Peyer's patch (tissue), 4 donors: Measurements from ENCODE around the gene IMPACT. TPM values are rescaled to one million over a fixed set of nuclear protein-coding genes. Genes with fewer than 3 reads are reported as not detected.

Experiments
- DNase-seq, 3 donors: peaks; one replicate each; pipeline ENCODE4 v3.0.0-alpha.2; 2017 to 2019
- H3K27ac ChIP-seq, 4 donors: fragments of 200-600 bp; sonication (generic); one replicate each; pipeline ENCODE4 v1.5.1; 2016 to 2019
- H3K27me3 ChIP-seq, 2 donors: fragments of 200-600 bp; sonication (generic); one replicate each; pipeline ENCODE4 v1.5.1; 2019
- H3K36me3 ChIP-seq, 3 donors: fragments of 200-600 bp; sonication (generic); one replicate each; pipeline ENCODE4 v1.5.1; 2016 to 2019
- H3K4me1 ChIP-seq, 4 donors: fragments of 200-600 bp; sonication (generic); one replicate each; pipeline ENCODE4 v1.5.1; 2016 to 2019
- H3K4me3 ChIP-seq, 4 donors: fragments of 200-600 bp; sonication (generic); 1 replicate in 3 of 4; 2 replicates in 1 of 4; pipeline ENCODE4 v1.5.1; 2016 to 2019; ENCODE audit warnings: mild to moderate bottlenecking in 1 of 4
- H3K9me3 ChIP-seq, 4 donors: fragments of 200-600 bp; sonication (generic); one replicate each; pipeline ENCODE4 v1.5.1; 2016 to 2019; ENCODE audit warnings: mild to moderate bottlenecking in 1 of 4
- POLR2A ChIP-seq, 2 donors: fragments of 450-650 bp; IDR thresholded peaks; one replicate each; pipeline ENCODE4 v1.5.1; 2017; ENCODE audit warnings: antibody characterized with exemption in 2 of 2, mild to moderate bottlenecking in 2 of 2, moderate library complexity in 2 of 2
- total RNA-seq, 4 donors: library from RNA; depleted of rRNA; stranded (reverse); fragments of >200 nt; gene quantifications; one replicate each; pipeline ENCODE4 v1.1.0, GENCODE V29; 2016
- TF ChIP-seq, protein P1 (sequence below), 6 experiments: fragments of 450-650 bp in 4 of 6; fragments of 200-600 bp in 2 of 6; sonication (generic) in 1 of 6; IDR thresholded peaks; one replicate each; pipeline ENCODE4 v1.5.1; 2017 to 2019; ENCODE audit warnings: antibody characterized with exemption in 6 of 6, mild to moderate bottlenecking in 3 of 6, moderate library complexity in 1 of 6

The IMPACT gene
- total RNA-seq, 4 donors from 2014 or later: 10.3 to 18.2 (median 13.8) TPM

DNA sequence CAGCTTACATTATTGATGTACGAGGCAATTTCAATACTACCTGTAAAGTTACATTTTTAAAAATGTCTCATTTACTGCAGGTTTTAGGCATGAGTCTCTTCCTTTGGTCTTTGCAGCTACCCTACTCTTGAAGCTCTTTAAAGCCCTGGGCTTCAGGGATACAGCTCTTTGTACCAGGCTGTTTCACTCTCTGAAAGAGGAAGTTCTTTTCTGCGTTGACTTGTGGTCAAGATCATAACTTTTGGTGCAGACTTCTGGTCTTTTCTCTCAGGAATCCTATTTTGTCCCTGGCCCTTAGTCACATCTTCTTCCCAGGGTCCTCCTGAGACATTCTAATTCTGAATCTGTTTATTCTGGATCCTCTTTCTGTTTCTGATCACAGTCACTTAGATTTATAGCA lies 17.4 kb downstream of the IMPACT start:
- no peak for TF ChIP-seq POLR2A (IDR thresholded peaks at IDR 0.05)
- TF ChIP-seq, protein P1, sequence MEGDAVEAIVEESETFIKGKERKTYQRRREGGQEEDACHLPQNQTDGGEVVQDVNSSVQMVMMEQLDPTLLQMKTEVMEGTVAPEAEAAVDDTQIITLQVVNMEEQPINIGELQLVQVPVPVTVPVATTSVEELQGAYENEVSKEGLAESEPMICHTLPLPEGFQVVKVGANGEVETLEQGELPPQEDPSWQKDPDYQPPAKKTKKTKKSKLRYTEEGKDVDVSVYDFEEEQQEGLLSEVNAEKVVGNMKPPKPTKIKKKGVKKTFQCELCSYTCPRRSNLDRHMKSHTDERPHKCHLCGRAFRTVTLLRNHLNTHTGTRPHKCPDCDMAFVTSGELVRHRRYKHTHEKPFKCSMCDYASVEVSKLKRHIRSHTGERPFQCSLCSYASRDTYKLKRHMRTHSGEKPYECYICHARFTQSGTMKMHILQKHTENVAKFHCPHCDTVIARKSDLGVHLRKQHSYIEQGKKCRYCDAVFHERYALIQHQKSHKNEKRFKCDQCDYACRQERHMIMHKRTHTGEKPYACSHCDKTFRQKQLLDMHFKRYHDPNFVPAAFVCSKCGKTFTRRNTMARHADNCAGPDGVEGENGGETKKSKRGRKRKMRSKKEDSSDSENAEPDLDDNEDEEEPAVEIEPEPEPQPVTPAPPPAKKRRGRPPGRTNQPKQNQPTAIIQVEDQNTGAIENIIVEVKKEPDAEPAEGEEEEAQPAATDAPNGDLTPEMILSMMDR (IDR thresholded peaks at IDR 0.05): no peak

DNA sequence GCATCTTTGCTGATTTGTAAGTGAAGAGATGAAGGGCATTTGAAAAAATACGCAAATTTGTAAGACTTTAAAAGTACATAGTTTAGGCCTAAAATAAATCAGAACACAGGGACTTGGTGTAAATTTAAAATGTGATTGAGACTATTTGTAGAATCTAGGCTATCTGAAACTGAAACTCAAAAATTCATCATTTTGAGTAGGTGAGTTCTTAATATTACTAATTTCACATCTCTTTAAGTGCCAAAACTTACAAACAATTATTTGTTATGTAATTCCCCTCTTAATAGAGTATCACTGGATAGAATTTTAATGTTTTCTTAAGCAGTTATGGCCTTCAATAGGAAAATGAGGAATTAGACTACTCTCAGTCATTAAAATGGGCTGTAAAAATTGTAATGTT lies 20.0 kb downstream of the IMPACT start:
- Histone ChIP-seq H3K4me3 (no peak overlapping the region), H3K27me3 (no peaks in the 10 kb centered on the region), H3K36me3 (peaks cover 0 to 51% (median 0%) of the 10 kb centered on the region in 3 donors), H3K4me1 (no peaks in the 10 kb centered on the region), H3K9me3 (no peaks in the 10 kb centered on the region), H3K27ac (no peak overlapping the region)
- TF ChIP-seq POLR2A (IDR thresholded peaks at IDR 0.05): no peak
- TF ChIP-seq, protein P1 (IDR thresholded peaks at IDR 0.05): no peak
- DNase-seq: no peak

More for the DNA sequence above, 17.4 kb downstream of the IMPACT start:
- H3K4me1 ChIP-seq: no peaks in the 10 kb centered on the region
- peaks cover 0 to 41% (median 0%) of the 10 kb centered on the region in 3 donors for H3K36me3 ChIP-seq
- no peak overlapping the region for H3K4me3 ChIP-seq
- no peak overlapping the region for H3K27ac ChIP-seq
- no peak for DNase-seq
- H3K27me3 ChIP-seq: no peaks in the 10 kb centered on the region
- no peaks in the 10 kb centered on the region for H3K9me3 ChIP-seq

- TF ChIP-seq, protein P1 (IDR thresholded peaks at IDR 0.05): peak in 3 of 6 experiments; percentile 30 to 43 (median 32)
- TF ChIP-seq POLR2A (IDR thresholded peaks at IDR 0.05): no peak
- Histone ChIP-seq H3K27me3 (no peaks in the 10 kb centered on the region), H3K9me3 (no peaks in the 10 kb centered on the region), H3K36me3 (peaks cover 0 to 51% (median 0%) of the 10 kb centered on the region in 3 donors), H3K27ac (no peak overlapping the region), H3K4me1 (no peaks in the 10 kb centered on the region), H3K4me3 (no peak overlapping the region)
- no peak for DNase-seq
These were observed 20.6 kb downstream of the IMPACT start for GRCh38 chr18:24446953-24447538.

DNA sequence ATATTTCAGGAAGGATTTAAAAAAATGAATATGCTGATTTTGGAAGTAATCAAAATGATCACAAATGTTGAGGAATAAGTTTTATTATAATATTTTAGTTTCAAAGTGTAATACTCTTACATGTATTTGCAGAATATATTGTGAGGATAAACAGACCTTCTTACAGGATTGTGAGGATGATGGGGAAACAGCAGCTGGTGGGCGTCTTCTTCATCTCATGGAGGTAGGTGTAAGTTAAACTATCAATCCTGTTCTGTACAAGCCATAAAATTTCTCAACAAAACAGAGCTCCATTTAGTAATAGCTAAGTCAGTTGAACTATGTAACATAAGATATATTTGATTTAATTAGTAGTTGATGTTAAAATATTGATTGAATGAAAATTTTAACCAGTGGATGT lies 21.5 kb downstream of the IMPACT start:
- Histone ChIP-seq H3K4me3 (no peak overlapping the region), H3K27ac (no peak overlapping the region), H3K27me3 (no peaks in the 10 kb centered on the region), H3K9me3 (no peaks in the 10 kb centered on the region), H3K36me3 (peaks cover 0 to 42% (median 0%) of the 10 kb centered on the region in 3 donors), H3K4me1 (no peaks in the 10 kb centered on the region)
- TF ChIP-seq, protein P1 (IDR thresholded peaks at IDR 0.05): no peak
- TF ChIP-seq POLR2A (IDR thresholded peaks at IDR 0.05): no peak
- no peak for DNase-seq

DNA sequence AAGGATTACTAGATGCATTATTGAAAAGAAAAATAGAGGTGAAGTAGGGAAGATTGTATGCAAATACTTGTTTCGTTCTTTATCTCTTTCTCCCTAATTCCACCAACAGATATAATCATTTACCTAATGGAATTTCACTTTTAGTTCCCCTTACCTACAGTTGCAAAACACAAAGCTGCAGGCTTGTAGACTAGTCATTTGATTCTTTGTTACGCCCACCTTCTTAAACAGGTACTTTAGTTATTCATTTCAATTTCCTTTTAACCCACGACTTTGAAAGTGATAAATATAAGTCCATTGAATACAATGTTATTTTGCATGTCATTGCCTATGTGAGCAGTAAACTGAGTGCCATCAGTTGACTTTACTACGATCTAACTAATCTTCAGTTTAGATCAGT lies 30.1 kb downstream of the IMPACT start:
- Histone ChIP-seq H3K4me3 (no peak overlapping the region), H3K4me1 (no peaks in the 10 kb centered on the region), H3K27me3 (no peaks in the 10 kb centered on the region), H3K36me3 (peaks cover 0 to under 1% (median 0%) of the 10 kb centered on the region in 3 donors), H3K27ac (no peak overlapping the region), H3K9me3 (no peaks in the 10 kb centered on the region)
- no peak for DNase-seq
- TF ChIP-seq, protein P1 (IDR thresholded peaks at IDR 0.05): no peak
- no peak for TF ChIP-seq POLR2A (IDR thresholded peaks at IDR 0.05)
